Ureter (tissue), 1 donor: ENCODE measurements around the gene CDK5R1. TPM values are rescaled to one million over a fixed set of nuclear protein-coding genes. Genes with fewer than 3 reads are reported as not detected.
"Not testable (repeated sequence)": the region's sequence is repeated elsewhere in the genome, so short reads cannot be mapped to it uniquely, and the experiment has no call there.

ENCODE experiments used
- DNase-seq: peaks from one replicate; pipeline ENCODE4 v3.0.0-alpha.2; 2020; ENCODE audit warnings: low spot score
- total RNA-seq: library from RNA; stranded (reverse); gene quantifications from one replicate; pipeline ENCODE4 v1.2.4, GENCODE V29; 2023
- donor health status: DM: yes; HTN: yes; CAD: no.

The CDK5R1 gene
- 0.83 TPM for total RNA-seq

DNA sequence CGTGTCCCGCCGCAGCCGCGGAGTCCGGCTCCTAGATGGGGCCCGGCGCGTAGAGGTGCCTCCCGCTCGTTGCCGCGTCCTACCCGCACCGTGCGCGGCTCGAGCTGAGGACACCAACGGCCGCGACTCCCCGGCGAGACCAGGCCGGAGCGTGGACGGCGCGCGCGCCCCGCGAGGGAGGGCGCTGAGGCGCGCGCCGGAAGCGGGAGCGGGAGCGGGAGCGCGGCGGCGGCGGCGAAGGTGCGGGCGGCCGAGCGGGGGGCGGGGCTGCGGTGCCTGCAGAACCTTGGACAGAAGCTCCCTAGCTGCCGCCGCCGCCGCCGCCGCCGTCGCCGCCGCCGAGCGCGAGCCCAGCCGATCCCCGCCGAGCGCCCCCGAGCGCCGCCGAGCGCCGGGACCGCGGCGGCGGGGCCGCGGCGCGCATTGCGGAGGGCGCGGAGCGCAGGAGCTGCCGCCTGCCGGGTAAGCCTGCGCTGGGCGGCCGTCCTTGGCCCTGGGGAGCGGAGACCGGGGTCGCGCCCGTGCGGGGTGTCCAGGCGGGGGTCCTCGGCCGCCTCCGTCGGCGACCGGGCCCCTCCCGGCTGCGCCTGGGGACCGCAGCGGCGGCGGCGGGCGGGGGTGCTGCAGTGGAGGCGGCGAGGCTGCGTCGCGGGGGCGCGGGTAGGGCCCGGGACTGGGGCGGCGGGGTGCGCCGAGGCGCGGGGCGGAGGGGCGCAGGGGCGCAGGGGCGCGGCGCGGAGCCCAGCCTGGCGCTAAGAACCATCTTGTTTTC lies at the start of gene CDK5R1:
CDK5R1 (plus strand) TSS at position 293 of the 772 bp plus-strand sequence. CDS start 628 bp downstream, outside the sequence.
- peak; percentile 52 for DNase-seq

- no peak for DNase-seq
Measured at GRCh38 chr17:32440722-32441121, 46.1 kb upstream of the CDK5R1 start.

DNA sequence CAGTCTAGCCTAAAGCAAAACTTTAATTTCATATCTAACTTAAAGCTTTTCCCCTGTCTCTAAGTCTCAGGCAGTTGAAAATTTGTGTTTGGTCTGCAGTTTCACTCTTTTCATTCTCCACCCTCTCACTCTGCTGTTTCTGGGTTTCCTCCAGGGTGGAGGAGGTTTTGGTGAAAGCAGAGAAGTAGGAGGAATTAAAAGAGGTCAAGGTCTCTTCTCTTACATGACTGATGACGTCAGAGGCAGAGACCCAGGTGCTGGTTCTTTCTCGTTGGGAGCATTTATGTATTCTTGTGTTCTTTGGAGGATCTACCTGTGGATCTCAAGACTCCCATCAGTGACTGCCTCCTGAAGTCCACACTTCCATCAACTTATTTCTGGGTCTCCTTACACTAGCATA lies 44.9 kb upstream of the CDK5R1 start:
- DNase-seq: no peak

DNA sequence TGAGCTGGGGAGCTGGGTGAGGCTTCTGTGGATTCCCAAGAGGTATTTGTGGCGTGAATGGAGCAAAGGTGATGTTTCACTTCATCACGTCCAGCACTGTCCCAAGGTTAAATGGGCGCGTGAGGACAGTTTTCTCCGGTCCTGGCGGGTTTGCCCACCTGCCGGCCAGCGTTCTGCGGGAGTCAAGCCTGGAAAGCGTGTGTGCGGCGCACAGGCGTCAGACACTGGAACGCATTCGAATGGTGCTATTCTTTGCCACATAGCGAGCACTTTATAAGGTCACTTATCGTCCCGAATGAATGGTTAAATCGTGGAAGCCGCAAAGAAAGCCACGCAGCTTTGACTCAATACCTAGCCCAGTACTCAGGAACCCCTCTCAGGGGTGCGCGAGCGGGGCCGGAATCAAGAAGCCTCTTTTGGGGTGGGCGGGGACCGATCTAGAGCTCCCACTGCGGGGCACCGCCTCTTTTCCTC lies 42.9 kb upstream of the CDK5R1 start:
- no peak for DNase-seq

- peak; percentile 96 for DNase-seq
Measured at GRCh38 chr17:32444301-32445073, 42.3 kb upstream of the CDK5R1 start, which contains the start of gene PSMD11. Gene PSMD11, plus strand, starts transcription at chr17:32444510. Its CDS starts 14 bp downstream, at chr17:32444524.

DNA sequence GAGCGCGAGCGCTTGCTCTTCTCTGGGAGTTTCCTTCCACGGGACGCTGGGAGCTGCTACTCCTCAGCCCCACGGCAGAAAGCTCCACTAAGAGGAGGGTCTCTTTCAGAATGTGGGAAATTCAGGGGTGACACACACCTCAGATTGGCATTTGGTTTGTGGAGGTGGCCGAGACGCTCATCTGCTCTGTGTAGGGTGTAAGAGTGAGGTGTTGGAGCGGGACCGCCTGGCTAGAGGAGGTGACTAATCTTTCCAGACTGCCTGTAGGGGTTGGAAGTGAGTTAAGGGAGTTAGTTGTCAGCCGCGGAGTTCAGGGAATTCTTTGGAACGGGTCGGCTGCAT lies 41.7 kb upstream of the CDK5R1 start:
- DNase-seq: no peak

DNA sequence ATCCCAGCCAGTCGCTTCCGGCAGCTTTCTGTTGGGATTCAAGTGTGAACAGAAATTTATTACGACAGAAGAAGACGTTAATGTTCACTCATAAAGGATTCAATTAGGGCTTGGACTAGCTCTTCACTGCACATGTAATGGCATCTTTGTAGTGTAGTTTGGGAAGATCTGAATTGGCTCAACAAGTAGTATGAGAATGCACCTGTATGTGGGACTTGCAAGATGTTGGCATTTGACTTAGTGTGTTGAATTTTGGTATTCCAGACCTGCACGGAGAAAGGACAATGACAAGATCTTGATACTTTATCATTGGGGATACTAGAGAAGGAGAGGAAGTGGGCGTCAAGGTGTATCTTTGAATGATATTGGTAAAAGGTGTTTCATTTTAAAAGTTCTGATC lies 41.3 kb upstream of the CDK5R1 start:
- DNase-seq: no peak

DNA sequence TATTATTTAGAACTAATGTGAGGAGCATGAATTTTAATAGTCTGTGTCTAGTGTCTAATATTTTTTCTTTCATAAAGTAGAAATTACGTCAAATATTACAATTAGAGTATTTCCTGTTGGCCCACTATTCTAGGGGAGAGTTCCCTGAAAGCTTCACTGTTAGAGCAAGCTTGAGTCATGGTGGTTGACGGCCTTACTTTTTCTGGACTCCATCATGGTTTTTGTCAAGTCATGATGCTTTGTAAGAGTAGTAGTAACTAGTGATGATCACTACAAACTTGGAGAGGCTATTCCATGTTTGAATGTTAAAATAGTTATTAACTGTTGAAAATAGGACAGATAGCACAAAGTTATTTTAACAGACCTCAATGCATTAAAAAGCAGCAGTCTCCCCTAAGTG lies 40.8 kb upstream of the CDK5R1 start:
- no peak for DNase-seq

- no peak for DNase-seq
Measured at GRCh38 chr17:32446949-32447348, 39.8 kb upstream of the CDK5R1 start.

DNA sequence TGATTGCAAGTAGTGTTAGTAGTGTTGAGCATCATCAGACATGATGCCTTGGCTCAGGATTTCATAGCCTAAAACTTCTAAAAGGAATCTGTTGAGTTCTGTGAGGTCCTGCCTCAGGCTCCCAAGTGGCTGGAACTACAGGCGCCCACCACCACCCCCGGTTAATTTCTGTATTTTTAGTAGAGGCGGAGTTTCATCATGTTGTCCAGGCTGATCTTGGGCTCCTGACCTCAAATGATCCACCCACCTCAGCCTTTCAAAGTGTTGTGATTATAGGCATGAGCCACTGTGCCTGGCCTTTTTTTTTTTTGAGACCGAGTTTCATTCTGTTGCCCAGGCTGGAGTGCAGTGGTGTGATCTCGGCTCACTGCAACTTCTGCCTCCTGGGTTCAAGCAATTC lies 36.8 kb upstream of the CDK5R1 start:
- no peak for DNase-seq

GRCh38 chr17:32450379-32450778 lies 36.4 kb upstream of the CDK5R1 start:
- not testable (repeated sequence) for DNase-seq

- DNase-seq: no peak
Measured at GRCh38 chr17:32451879-32452278, 34.9 kb upstream of the CDK5R1 start.

- DNase-seq: no peak
Measured at GRCh38 chr17:32452281-32452680, 34.5 kb upstream of the CDK5R1 start.

DNA sequence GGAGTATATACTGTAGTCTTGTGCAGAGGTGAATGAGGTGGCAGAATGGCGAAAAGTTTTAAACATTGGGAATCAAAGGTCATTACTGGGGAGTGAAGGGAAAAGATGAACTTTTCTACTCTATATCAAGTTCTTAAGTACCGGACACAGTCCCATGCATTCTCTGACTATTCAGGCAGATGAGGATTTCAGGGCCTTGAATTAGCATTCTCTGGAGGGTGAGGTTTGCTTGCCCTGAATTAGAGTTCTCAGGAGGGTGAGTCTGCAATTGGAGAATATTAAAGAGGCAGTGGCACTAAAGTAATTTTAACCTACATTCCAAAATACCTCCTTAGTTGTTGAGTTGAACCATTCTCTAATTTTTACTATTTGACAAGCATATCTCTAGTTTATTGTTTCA lies 33.4 kb upstream of the CDK5R1 start:
- no peak for DNase-seq

- no peak for DNase-seq
Measured at GRCh38 chr17:32458371-32458770, 28.4 kb upstream of the CDK5R1 start.

GRCh38 chr17:32460054-32460453 lies 26.7 kb upstream of the CDK5R1 start:
- no peak for DNase-seq

DNA sequence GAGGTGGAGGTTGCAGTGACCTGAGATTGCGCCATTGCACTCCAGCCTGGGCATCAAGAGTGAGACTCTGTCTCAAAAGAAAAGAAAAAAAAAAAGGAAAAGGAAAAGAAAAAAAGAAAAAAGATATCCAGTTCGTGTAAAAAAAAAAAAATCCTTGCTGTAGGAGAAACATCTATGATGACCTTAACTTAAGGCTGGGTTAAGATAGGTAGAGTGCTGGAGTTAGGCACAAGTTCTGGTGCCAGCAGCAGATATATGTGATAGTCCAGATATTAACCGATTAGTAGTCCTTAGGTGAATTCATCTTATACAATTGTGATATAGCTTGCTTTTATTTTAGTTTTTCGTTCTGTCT lies 25.3 kb upstream of the CDK5R1 start:
- DNase-seq: no peak

DNA sequence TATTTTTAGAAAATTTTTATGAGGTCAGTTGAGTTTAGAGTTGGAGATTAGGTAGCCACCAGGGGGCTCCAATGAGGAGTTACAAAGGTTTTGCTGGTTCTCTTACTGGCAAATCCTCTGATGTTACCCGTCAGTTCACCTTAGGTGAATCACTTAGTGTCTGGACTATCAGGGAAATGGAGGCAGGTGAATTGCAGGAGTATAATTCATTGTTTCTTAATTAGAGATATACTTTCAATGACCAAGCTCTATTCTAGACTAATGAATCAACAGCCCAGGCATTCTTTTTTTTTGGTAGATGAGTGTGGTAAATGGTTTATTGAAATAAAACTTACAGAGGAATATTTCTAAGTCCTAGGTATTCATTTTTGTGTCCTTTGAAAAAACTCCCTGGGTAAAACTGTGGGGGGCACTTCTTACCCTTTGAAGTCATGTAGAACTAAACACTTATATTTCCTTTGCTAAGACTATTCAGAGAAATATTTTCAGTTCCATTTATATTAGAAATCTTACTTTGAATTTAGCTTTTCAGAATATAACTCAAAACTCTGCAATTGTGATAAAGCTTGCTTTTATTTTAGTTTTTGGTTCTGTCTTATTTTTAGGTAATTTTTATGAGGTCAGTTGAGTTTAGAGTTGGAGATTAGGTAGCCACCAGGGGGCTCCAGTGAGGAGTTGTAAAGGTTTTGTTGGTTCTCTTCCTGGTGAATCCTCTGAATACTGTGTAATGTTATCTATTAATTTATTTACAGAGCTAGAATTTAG lies 24.8 kb upstream of the CDK5R1 start:
- no peak for DNase-seq

GRCh38 chr17:32463304-32463703 lies 23.5 kb upstream of the CDK5R1 start:
- DNase-seq: no peak

- no peak for DNase-seq
Measured at GRCh38 chr17:32464374-32464773, 22.4 kb upstream of the CDK5R1 start.

DNA sequence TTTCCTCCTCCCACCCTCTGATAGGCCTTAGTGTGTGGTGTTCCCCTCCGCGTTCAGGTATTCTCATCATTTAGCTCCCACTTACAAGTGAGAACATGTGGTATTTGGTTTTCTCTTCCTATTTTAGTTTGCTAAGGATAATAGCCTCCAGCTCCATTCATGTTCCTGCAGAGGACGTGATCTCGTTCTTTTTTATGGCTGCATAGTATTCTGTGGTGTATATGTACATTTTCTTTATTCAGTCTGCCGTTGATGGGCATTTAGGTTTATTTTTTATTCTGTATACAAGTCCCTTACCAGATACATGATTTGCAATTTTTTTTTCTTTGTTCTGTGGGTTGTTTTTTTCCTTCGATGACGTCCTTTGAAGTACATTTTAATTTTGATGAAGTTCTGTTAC lies 18.8 kb upstream of the CDK5R1 start:
- DNase-seq: no peak

DNA sequence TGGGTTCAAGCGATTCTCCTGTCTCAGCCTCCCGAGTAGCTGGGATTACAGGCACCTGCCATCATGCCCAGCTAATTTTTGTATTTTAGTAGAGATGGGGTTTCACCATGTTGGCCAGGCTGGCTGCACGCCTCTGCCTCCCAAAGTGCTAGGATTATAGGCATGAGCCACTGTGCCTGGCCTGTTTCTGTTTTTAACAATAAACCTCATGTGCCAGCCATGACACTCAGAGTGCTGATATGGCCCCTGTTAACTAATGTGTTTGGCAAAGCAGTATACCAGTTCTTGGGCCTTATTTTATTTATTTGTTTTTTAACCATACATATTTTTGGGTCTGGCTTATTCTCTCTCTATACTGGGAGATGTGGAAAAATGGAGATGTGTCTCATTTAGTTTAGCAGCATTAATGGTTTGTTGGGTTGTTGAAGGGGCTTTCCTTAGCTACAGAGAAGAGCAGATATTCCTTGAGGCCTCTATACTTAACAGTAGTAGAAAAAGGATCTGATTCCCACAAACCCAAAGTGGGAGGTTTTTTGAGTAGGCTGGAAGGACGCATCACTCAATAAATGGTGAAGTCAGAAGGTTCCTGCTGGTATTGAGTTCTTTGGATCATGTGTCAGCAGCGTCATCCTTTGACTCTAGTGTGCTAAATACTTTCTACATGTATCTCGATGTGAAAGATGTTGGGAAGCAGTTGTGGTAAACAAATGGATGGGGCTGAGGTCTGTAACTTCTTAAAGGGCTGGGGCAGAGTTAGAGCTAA lies 16.2 kb upstream of the CDK5R1 start:
- no peak for DNase-seq
